ENCODE data around the gene CEP43.

Gene CEP43

DNA sequence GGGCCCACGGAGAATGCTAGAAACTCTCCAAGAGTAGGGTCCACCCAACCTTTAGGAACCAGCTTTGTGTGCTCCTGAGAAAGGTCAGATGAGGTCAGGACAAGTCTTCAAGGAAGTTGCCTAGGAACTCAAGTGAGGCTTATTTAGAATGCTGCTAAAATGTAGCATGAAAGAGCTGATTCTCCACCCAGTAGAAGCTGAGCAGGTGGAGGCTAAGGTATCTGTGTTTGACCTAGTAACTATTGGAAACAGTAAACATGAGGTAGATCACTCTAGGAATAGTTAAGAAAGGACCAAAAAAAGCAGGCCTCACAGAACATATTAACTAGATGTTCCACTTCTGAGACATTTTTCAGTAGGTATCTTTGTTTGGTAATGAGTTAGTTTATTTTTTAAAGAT lies 13.9 kb downstream of the CEP43 start:
- no peak for DNase-seq (ENCODE audit: low spot score)

DNA sequence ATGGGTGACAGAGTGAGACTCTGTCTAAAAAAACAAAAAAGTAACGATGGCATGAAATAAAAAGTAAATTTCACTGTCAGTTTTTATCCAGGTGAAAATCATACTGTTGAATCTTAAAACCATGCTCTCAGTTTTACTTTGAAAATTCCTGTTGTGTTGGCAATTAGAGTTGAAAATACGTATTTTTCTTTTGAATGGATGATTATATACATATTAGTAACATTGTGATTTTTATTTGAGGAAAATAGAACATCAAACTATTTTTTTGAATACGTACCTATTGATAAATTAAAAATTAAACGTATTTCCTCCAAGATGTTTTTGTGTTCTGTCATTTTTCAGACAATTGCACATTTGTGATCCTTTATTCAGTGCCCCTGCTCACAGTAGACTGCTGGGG lies 14.7 kb downstream of the CEP43 start:
- no peak for DNase-seq (ENCODE audit: low spot score)

DNA sequence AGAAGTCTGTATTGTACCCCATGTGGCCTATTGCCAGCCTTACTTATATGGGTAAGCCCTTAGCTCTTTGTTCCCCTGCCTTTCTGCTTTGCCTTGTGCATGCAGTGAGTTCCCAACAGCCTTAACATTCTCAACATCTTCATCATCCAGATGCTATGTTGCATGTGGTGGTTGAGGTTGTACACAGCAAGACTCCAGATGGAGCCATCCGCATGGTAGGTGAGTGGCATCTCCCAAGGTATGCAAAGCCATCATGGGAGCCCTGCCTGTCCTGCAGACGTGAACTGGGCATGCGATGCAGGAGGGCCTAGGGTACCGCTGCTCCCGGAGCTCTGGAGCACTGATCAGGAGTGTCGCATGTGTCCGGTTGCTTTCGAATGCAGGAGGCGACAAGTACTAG lies 16.1 kb downstream of the CEP43 start:
- no peak for DNase-seq (ENCODE audit: low spot score)

DNA sequence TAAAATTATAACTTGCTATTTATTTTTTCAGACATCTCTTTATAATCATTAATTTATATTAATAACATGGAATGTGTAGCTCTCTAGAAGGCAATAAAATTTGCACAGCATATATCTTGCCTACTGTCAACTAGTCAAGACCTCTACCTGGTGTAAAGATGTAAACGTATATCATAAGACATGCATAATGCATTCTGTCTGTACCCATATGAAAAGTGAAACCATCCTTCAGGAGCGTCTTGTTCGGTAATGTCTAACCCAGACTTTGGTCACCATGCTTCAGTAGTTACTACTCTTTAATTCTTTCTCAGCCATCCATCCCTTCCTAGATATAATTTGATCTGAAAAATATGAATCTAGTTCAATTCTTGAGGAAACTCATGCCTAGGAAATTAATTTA lies 21.0 kb downstream of the CEP43 start:
- DNase-seq (ENCODE audit: low spot score), result no peak

DNA sequence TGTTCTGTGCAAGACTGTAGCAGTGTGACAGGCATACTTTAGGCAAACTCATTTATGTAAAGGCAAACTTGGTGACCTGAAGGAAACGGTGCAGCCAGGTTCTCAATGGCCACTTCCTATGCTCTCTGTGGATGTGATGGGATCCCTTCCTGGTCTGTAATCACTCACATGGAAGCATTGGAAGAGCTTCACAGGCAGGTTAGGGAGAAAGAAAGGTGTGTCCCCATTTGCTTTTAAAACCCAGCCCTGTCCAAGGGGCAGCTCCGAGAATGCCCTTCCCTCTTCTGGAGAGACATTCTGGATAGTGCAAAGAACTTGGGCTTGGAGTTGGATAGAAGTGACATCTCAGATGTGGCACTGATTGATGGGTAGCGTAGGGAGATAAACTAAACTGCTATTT lies 28.1 kb downstream of the CEP43 start:
- no peak for DNase-seq (ENCODE audit: low spot score)

DNA sequence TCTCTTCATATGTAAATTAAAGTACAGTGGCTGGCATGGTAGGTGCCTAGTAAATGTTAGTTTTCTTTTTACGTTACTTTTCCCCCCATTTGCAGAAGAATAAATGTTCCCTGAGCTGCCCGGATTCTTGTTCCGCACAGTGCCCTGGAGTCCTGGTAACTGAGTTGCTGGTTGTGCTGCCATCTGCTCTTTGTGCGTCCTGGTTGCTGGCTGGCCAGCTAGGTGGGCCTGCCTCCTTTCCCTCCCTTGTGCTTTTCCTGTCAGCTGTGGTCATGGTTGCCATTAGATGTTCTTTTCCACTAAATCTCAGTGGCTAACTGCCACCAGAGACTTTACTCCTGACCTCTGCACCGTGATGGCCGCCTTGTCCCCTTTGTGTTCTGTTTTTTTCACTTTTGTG lies 28.6 kb downstream of the CEP43 start:
- DNase-seq (ENCODE audit: low spot score), result no peak

DNA sequence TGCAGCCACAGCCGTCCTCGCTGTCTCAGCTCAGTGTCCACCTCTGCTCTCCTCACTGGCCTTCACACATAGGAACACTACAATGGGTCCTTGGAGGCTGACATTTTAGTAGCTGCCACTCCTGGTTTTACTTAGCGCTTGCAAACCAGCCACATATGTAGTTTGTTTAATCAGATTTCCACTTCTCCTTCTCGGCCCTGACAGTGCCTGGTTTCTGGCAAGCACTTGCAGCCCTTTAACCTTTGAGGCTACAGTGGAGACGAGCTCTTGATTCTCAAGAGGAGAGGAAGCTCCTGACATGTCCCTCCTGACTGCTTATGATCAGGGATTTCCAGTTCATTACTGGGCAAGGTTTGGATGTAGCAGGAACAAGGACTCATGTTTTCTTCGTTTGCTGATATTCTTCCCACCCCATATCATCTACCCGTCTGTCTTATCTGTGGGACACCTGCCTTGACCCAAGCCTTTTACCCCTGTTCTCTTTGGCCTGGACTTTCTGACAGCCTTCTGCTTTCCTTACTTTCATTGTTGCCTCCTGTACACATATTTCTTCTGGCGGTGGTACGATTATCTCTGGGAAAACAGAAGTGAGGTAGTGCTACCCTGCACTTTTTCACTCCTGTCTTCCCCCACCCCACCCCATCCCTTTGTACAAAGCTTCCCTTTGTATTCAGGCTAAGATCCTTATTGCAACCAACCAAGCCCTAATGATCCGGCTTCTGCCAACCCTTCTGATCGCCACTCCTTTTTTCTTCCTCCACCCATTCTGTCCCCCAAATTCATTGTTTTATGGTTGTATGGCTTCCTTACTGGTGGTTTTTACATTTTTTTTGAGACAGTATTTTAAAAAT lies 31.2 kb downstream of the CEP43 start:
- DNase-seq (ENCODE audit: low spot score), result no peak

DNA sequence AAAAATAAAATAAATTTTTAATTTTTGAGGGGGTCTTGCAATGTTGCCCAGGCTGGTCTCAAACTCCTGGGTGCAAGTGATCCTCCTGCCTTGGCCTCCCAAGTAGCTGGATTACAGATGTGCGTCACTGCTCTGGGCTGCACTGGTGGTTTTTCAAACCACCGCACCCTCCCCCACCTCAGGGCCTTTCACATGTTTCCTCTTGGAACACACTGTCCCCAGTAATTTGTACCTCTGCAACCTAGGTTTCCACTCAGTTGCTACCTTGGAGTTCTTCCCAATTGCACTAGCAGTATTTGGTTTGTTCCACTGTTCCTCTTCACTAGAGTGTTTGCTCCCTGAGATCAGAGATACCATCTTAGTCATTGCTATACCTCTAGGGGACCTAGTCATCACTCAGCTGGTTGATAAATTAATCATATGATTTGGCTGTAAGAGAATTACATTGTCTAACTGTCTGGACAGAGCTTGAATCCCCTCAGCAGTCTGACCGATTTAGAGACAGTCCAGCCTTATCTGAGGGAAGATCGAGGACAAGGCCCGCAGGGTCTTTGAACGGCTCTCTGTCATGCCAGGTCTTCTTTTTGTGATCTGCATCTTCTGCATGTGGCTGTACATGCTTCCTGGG lies 32.0 kb downstream of the CEP43 start:
- DNase-seq (ENCODE audit: low spot score), result no peak

DNA sequence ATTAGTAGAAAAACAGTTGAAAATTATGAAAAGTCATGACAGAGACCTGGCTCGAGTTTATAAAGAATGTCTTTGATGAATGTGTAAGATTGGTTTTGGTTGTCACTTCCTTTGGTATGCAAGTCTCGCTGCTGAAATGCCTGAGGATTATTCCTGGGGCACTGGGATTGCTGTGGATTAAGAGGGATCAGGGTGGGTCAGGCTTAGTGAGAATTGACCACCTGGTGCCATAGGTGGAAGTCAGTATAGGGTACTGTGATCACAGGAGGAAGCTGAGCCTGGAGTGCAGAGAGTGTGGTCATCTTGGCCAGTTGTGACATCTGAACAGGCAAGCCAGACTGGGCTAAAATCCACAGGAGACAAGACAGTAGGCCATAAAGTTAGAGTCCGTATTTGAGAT lies 34.9 kb downstream of the CEP43 start:
- no peak for DNase-seq (ENCODE audit: low spot score)

DNA sequence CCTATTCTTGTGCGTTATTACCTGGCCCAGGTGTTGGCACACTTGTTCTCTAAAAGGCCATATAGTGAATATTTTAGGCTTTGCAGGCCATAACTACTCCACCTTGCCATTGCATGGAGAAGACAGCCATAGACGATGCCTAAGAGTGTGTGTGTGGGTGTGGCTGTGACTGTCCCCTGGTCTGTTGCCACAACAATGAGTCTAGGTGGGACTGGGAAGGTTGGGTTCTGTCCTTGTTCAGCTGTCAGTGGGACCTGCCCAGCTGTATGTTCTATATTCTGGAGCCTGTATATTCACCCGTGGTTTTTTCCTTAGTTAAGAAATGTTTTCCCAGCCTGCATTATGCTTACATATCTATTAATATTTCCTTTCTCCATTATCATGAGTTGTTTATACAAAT lies 38.6 kb downstream of the CEP43 start:
- DNase-seq (ENCODE audit: low spot score), result no peak

DNA sequence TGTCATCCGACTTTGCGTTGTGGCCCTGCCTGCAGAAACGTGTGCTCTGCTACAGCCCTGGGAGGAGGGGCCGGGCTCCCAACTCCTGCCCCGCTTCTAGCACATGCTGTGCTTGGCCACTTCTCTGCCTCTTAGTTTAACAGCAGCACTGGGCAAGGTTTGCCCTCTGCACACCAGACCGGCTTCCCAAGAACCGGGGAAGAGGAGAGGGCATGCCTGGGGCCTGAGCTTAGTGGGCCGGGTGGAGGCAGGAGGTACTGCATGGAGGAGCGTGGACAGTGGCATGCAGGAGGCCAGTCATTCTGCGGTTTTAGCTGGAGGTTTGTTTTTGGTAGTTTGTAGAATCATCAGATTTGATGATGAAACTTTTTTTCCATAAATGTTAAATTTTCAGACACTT lies 45.5 kb downstream of the CEP43 start:
- no peak for DNase-seq (ENCODE audit: low spot score)

DNA sequence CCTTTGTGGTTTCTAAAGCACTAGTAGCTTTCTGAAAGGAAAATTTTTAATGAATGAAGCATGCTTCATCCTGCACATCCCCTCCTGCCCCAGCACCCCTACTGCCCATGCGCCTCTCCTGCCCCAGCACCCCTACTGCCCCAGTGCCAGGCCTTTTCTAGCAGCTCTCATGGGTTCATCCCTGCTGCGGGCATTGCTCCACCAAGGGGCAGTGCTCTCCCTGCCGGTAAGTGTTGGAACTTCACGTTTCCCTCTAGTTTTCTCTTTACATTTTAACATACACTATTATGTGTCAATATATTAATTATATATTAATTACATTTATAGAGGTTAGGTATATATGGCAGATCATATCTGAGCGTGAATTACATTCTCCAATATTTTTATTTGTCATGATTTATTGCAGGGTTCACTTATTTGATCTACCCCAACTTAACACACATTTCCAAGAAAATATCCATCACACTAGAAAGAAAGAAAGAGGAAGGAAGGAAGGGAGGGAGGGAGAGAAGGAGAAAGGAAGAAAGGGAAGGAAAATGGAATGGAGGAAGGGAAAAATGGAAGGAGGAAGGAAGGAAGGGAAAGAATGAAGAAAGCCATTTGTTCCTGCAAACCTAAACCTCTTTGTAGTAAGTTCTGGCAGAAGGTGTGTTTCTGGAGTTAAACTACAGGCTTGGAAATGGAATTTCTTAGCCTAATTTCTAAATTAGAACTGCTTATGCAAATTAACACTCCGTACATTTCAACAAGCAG lies 46.8 kb downstream of the CEP43 start:
- no peak for DNase-seq (ENCODE audit: low spot score)

DNA sequence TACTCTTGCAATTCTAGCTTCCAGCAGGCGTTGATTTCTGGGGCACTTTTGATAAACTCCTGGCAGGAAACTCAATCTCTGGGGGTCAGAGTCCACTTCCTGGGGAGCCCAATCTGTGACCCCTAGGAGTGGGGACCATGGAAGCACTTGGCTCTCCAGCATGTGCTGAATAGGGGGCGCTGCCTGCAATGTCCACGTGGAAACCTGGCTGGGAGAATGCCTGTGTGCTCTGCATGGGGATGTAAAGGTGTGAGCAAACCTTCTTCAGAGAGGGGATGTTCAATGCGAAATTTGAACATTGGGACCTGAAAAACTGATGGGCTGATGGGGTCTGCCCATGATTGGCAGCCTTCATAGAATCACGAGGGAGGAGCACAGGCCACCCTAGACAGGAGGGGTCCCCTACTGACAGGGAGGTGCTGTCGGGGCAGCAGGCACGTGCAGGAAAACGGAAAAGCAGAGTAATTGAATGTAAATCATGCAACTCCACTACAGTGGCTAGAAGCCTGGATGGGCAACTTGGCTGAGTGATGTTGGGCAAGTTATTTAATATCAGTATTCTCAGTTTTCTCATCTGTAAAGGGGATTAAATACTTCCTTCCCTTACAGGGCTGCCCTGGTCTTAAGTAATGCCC lies 47.8 kb downstream of the CEP43 start:
- no peak for DNase-seq (ENCODE audit: low spot score)

DNA sequence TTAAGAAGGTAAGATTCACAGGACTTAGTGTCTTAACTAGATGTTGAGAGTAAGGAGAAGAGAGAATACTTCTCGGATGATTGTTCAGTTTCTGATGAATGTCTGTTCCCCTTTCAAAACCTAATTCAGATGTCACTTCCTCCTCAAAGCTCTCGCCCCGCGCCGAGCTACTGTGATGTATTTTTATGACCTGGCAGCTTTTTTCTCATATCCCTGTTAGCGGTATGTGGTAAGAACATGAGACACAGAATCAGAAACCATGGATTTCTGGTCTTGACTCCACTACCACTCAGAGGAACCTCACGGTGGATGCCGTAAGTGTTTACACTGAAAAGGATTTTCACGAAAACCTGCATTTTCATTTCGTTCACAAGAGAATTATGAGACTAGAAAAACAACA lies 48.4 kb downstream of the CEP43 start:
- no peak for DNase-seq (ENCODE audit: low spot score)
